KMS-11 (cell line): ENCODE data around the gene FHIT.

ENCODE experiments used
- H2AFZ ChIP-seq: fragments of 200-600 bp; sonication (generic); 2 replicates; pipeline ENCODE4 v1.6.1; 2016; ENCODE audit warnings: antibody characterized with exemption, mixed run types, low read depth
- H3K27ac ChIP-seq: fragments of 200-600 bp; sonication (generic); 2 replicates; pipeline ENCODE4 v1.6.1; 2016; ENCODE audit warnings: mild to moderate bottlenecking, mixed run types
- H3K27me3 ChIP-seq: fragments of 200-600 bp; sonication (generic); 2 replicates; pipeline ENCODE4 v1.6.1; 2017; ENCODE audit warnings: mild to moderate bottlenecking, low read depth, mixed run types, moderate library complexity; ENCODE audit not compliant: insufficient read depth
- H3K36me3 ChIP-seq: fragments of 200-600 bp; sonication (generic); 2 replicates; pipeline ENCODE4 v1.6.1; 2017; ENCODE audit warnings: mild to moderate bottlenecking, mixed run types; ENCODE audit not compliant: insufficient read depth
- H3K4me1 ChIP-seq: fragments of 200-600 bp; sonication (generic); 2 replicates; pipeline ENCODE4 v1.6.1; 2016; ENCODE audit warnings: mild to moderate bottlenecking, low read depth, mixed run types; ENCODE audit not compliant: poor library complexity, severe bottlenecking
- H3K4me2 ChIP-seq: fragments of 200-600 bp; sonication (generic); 2 replicates; pipeline ENCODE4 v1.7.0; 2016; ENCODE audit warnings: mild to moderate bottlenecking, mixed run types
- H3K4me3 ChIP-seq: fragments of 200-600 bp; sonication (generic); IDR thresholded peaks from 2 replicates; pipeline ENCODE4 v1.6.1; 2017; ENCODE audit warnings: low read depth, low read length, mixed read lengths; ENCODE audit not compliant: insufficient read depth
- H3K79me2 ChIP-seq: fragments of 200-600 bp; sonication (generic); 2 replicates; pipeline ENCODE4 v1.6.1; 2016; ENCODE audit warnings: low read depth, mixed run types; ENCODE audit not compliant: insufficient read depth
- H3K9ac ChIP-seq: fragments of 200-600 bp; sonication (generic); 2 replicates; pipeline ENCODE4 v1.6.1; 2016; ENCODE audit warnings: mild to moderate bottlenecking, mixed run types
- H4K20me1 ChIP-seq: fragments of 200-600 bp; sonication (generic); 2 replicates; pipeline ENCODE4 v1.6.1; 2016; ENCODE audit warnings: mild to moderate bottlenecking, mixed run types; ENCODE audit not compliant: insufficient read depth
- CTCF ChIP-seq: fragments of 200-600 bp; sonication (generic); conservative IDR thresholded peaks from 2 replicates; pipeline ENCODE4 v1.6.1; 2017; ENCODE audit warnings: low read depth, mild to moderate bottlenecking, antibody characterized with exemption, low read length, moderate library complexity, mixed read lengths

Gene FHIT

GRCh38 chr3:59925946-59926345 is 1325.3 kb downstream of the FHIT start:
- Histone ChIP-seq H3K4me1 (no peaks in the 10 kb centered on the region), H2AFZ (no peak overlapping the region), H3K4me2 (no peak overlapping the region), H3K27me3 (no peaks in the 10 kb centered on the region), H3K27ac (no peak overlapping the region), H3K9ac (no peak overlapping the region), H3K79me2 (no peaks in the 10 kb centered on the region), H3K36me3 (no peaks in the 10 kb centered on the region), H3K4me3 (no peak overlapping the region), H4K20me1 (no peaks in the 10 kb centered on the region)
- TF ChIP-seq CTCF, result no peak

GRCh38 chr3:59922192-59922591 is 1329.1 kb downstream of the FHIT start:
- Histone ChIP-seq H3K36me3 (no peaks in the 10 kb centered on the region), H4K20me1 (no peaks in the 10 kb centered on the region), H3K4me3 (no peak overlapping the region), H3K27me3 (no peaks in the 10 kb centered on the region), H3K4me1 (no peaks in the 10 kb centered on the region), H3K79me2 (no peaks in the 10 kb centered on the region), H3K9ac (no peak overlapping the region), H3K27ac (no peak overlapping the region), H2AFZ (no peak overlapping the region), H3K4me2 (no peak overlapping the region)
- TF ChIP-seq CTCF, result no peak

- H3K4me1 ChIP-seq, result no peaks in the 10 kb centered on the region
- no peaks in the 10 kb centered on the region for H3K27me3 ChIP-seq
- H3K4me2 ChIP-seq, result no peak overlapping the region
- H4K20me1 ChIP-seq, result no peaks in the 10 kb centered on the region
- H3K36me3 ChIP-seq, result no peaks in the 10 kb centered on the region
- no peak for TF ChIP-seq CTCF
- no peak overlapping the region for H3K4me3 ChIP-seq
- H3K9ac ChIP-seq, result no peak overlapping the region
- H2AFZ ChIP-seq, result no peak overlapping the region
- no peaks in the 10 kb centered on the region for H3K79me2 ChIP-seq
- no peak overlapping the region for H3K27ac ChIP-seq
Observed at GRCh38 chr3:59920822-59921221, 1330.4 kb downstream of the FHIT start.

GRCh38 chr3:59919586-59919985 is 1331.7 kb downstream of the FHIT start:
- Histone ChIP-seq H3K4me3 (no peak overlapping the region), H2AFZ (no peak overlapping the region), H3K4me2 (no peak overlapping the region), H3K9ac (no peak overlapping the region), H3K36me3 (no peaks in the 10 kb centered on the region), H3K79me2 (no peaks in the 10 kb centered on the region), H3K27me3 (no peaks in the 10 kb centered on the region), H4K20me1 (no peaks in the 10 kb centered on the region), H3K27ac (no peak overlapping the region), H3K4me1 (no peaks in the 10 kb centered on the region)
- TF ChIP-seq CTCF, result no peak

GRCh38 chr3:59914251-59914650 is 1337.0 kb downstream of the FHIT start:
- H3K9ac ChIP-seq, result no peak overlapping the region
- no peak overlapping the region for H3K27ac ChIP-seq
- no peaks in the 10 kb centered on the region for H4K20me1 ChIP-seq
- no peak overlapping the region for H2AFZ ChIP-seq
- H3K36me3 ChIP-seq, result no peaks in the 10 kb centered on the region
- no peaks in the 10 kb centered on the region for H3K79me2 ChIP-seq
- no peaks in the 10 kb centered on the region for H3K27me3 ChIP-seq
- TF ChIP-seq CTCF, result no peak
- no peaks in the 10 kb centered on the region for H3K4me1 ChIP-seq
- H3K4me3 ChIP-seq, result no peak overlapping the region
- H3K4me2 ChIP-seq, result no peak overlapping the region
